Nephron progenitor cell (in vitro differentiated cells): Measurements from ENCODE around the gene IGFBP4.
A peak's percentile ranks its signal among the peaks of the same experiment; 100 is the strongest.
"Not testable (repeated sequence)": the region's sequence is repeated elsewhere in the genome, so short reads cannot be mapped to it uniquely, and the experiment has no call there.

Experiments used
- DNase-seq: peaks from one replicate; pipeline ENCODE4 v3.0.0; 2021
- H3K27ac Mint-ChIP-seq: 2 replicates; pipeline ENCODE4 v1.8.0; 2021; ENCODE audit warnings: mild to moderate bottlenecking, moderate library complexity, mixed read lengths
- H3K27me3 Mint-ChIP-seq: 2 replicates; pipeline ENCODE4 v1.8.0; 2021; ENCODE audit warnings: mild to moderate bottlenecking, low read depth, mixed read lengths; ENCODE audit not compliant: poor library complexity
- H3K36me3 Mint-ChIP-seq: 2 replicates; pipeline ENCODE4 v1.8.0; 2021; ENCODE audit warnings: low read depth, mixed read lengths
- H3K4me1 Mint-ChIP-seq: 2 replicates; pipeline ENCODE4 v1.8.0; 2021; ENCODE audit warnings: mixed read lengths
- H3K4me3 Mint-ChIP-seq: 2 replicates; pipeline ENCODE4 v1.8.0; 2021; ENCODE audit warnings: mild to moderate bottlenecking, moderate library complexity, mixed read lengths
- H3K9me3 Mint-ChIP-seq: 2 replicates; pipeline ENCODE4 v1.8.0; 2021; ENCODE audit warnings: mild to moderate bottlenecking, moderate library complexity, mixed read lengths
- CTCF ChIP-seq: fragments of 200-600 bp; sonication (generic); IDR thresholded peaks from 2 replicates; pipeline ENCODE4 v1.5.0; 2021; ENCODE audit warnings: antibody characterized with exemption

Gene IGFBP4

GRCh38 chr17:40410082-40410481 is 33.2 kb upstream of the IGFBP4 start:
- no peak overlapping the region for H3K4me3 Mint-ChIP-seq
- peak overlapping the region; percentile 86 for H3K27ac Mint-ChIP-seq
- no peaks in the 10 kb centered on the region for H3K27me3 Mint-ChIP-seq
- peaks cover 58% of the 10 kb centered on the region for H3K36me3 Mint-ChIP-seq
- no peak for TF ChIP-seq CTCF
- no peaks in the 10 kb centered on the region for H3K9me3 Mint-ChIP-seq
- DNase-seq, result no peak
- peaks cover under 1% of the 10 kb centered on the region for H3K4me1 Mint-ChIP-seq

GRCh38 chr17:40411821-40412220 is 31.4 kb upstream of the IGFBP4 start:
- H3K27ac Mint-ChIP-seq, result peak overlapping the region; percentile 16
- no peaks in the 10 kb centered on the region for H3K9me3 Mint-ChIP-seq
- no peaks in the 10 kb centered on the region for H3K27me3 Mint-ChIP-seq
- H3K4me1 Mint-ChIP-seq, result peaks cover 17% of the 10 kb centered on the region
- no peak for TF ChIP-seq CTCF
- DNase-seq, result no peak
- H3K36me3 Mint-ChIP-seq, result peaks cover 56% of the 10 kb centered on the region
- H3K4me3 Mint-ChIP-seq, result no peak overlapping the region

- Mint-ChIP-seq H3K27me3 (no peaks in the 10 kb centered on the region), H3K9me3 (no peaks in the 10 kb centered on the region), H3K4me3 (no peak overlapping the region), H3K27ac (no peak overlapping the region), H3K4me1 (peaks cover 25% of the 10 kb centered on the region), H3K36me3 (peaks cover 45% of the 10 kb centered on the region)
- TF ChIP-seq CTCF, result no peak
- no peak for DNase-seq
Measured at GRCh38 chr17:40412880-40413279, 30.4 kb upstream of the IGFBP4 start.

GRCh38 chr17:40414312-40414711 is 28.9 kb upstream of the IGFBP4 start:
- not testable (repeated sequence) for H3K4me3 Mint-ChIP-seq, DNase-seq

GRCh38 chr17:40415390-40415789 is 27.9 kb upstream of the IGFBP4 start:
- no peaks in the 10 kb centered on the region for H3K9me3 Mint-ChIP-seq
- H3K27ac Mint-ChIP-seq, result peak overlapping the region; percentile 69
- peaks cover 36% of the 10 kb centered on the region for H3K36me3 Mint-ChIP-seq
- H3K27me3 Mint-ChIP-seq, result no peaks in the 10 kb centered on the region
- peak; percentile 60 for TF ChIP-seq CTCF
- H3K4me1 Mint-ChIP-seq, result peaks cover 41% of the 10 kb centered on the region
- peak overlapping the region; percentile 98 for H3K4me3 Mint-ChIP-seq
- DNase-seq, result no peak

More at GRCh38 chr17:40414312-40414711, 28.9 kb upstream of the IGFBP4 start:
- not testable (repeated sequence) for H3K27ac Mint-ChIP-seq, H3K9me3 Mint-ChIP-seq, H3K27me3 Mint-ChIP-seq
- Mint-ChIP-seq H3K36me3 (peaks cover 43% of the 10 kb centered on the region), H3K4me1 (peaks cover 31% of the 10 kb centered on the region)

GRCh38 chr17:40416671-40417070 is 26.6 kb upstream of the IGFBP4 start:
- H3K4me3 Mint-ChIP-seq, result peak overlapping the region; percentile 98
- no peak for DNase-seq
- no peaks in the 10 kb centered on the region for H3K27me3 Mint-ChIP-seq
- no peaks in the 10 kb centered on the region for H3K9me3 Mint-ChIP-seq
- peaks cover 43% of the 10 kb centered on the region for H3K4me1 Mint-ChIP-seq
- H3K27ac Mint-ChIP-seq, result no peak overlapping the region
- TF ChIP-seq CTCF, result no peak
- H3K36me3 Mint-ChIP-seq, result peaks cover 24% of the 10 kb centered on the region
